Common myeloid progenitor, CD34-positive (primary cell): ENCODE results near the gene TSKS.

ENCODE experiments used
- CTCF ChIA-PET: fragments of 350-600 bp; sonication (Branson Sonifier 250); formaldehyde crosslinking; loops from one replicate; lab custom pipeline; 2021; ENCODE audit warnings: antibody characterized with exemption; lab: Charles Lee
- POLR2A ChIA-PET: fragments of 350-600 bp; sonication (Branson Sonifier 250); formaldehyde crosslinking; loops from one replicate; lab custom pipeline; 2021; ENCODE audit warnings: antibody characterized with exemption; lab: Charles Lee
- DNase-seq, 3 donors: peaks; one replicate each; pipeline versions ENCODE4 v3.0.0 to v3.0.0-alpha.2; 2013
- H3K27ac ChIP-seq, 2 experiments: 1 replicate in 1 of 2; 2 replicates in 1 of 2; pipeline ENCODE4 v1.7.0; 2013; ENCODE audit warnings: inconsistent platforms in 2 of 2, low read length in 2 of 2, mild to moderate bottlenecking in 2 of 2, low read depth in 1 of 2, moderate library complexity in 1 of 2; ENCODE audit not compliant: severe bottlenecking in 2 of 2, insufficient read depth in 1 of 2, poor library complexity in 1 of 2
- H3K27me3 ChIP-seq, 5 experiments: replicated peaks in 2 of 5; 1 replicate in 3 of 5; 2 replicates in 2 of 5; pipeline versions ENCODE4 v1.6.1 to v1.7.0; 2013; ENCODE audit warnings: low read length in 4 of 5, mild to moderate bottlenecking in 2 of 5, moderate library complexity in 2 of 5, inconsistent platforms in 1 of 5; ENCODE audit not compliant: insufficient read depth in 5 of 5, control insufficient read depth in 4 of 5
- H3K36me3 ChIP-seq, 4 experiments: 1 replicate in 2 of 4; 2 replicates in 2 of 4; pipeline versions ENCODE4 v1.6.1 to v1.7.0; 2013; ENCODE audit warnings: low read length in 3 of 4, control low read depth in 1 of 4, mild to moderate bottlenecking in 1 of 4; ENCODE audit not compliant: control insufficient read depth in 4 of 4, insufficient read depth in 4 of 4
- H3K4me1 ChIP-seq, 4 experiments: 1 replicate in 3 of 4; 2 replicates in 1 of 4; pipeline versions ENCODE4 v1.6.1 to v1.7.1; 2013; ENCODE audit warnings: low read length in 3 of 4, mild to moderate bottlenecking in 3 of 4, control low read depth in 1 of 4, inconsistent platforms in 1 of 4, moderate library complexity in 1 of 4; ENCODE audit not compliant: control insufficient read depth in 4 of 4, insufficient read depth in 4 of 4; ENCODE audit errors: control extremely low read depth in 1 of 4
- H3K4me3 ChIP-seq, 7 experiments: 1 replicate in 4 of 7; 2 replicates in 3 of 7; pipeline versions ENCODE4 v1.5.1 to v1.7.0; 2013; ENCODE audit warnings: mild to moderate bottlenecking in 7 of 7, low read length in 6 of 7, moderate library complexity in 6 of 7, inconsistent platforms in 2 of 7, low read depth in 2 of 7, control low read depth in 1 of 7; ENCODE audit not compliant: insufficient read depth in 4 of 7, control insufficient read depth in 1 of 7; ENCODE audit errors: extremely low read depth in 1 of 7
- H3K9me3 ChIP-seq, 5 experiments: 1 replicate in 4 of 5; 2 replicates in 1 of 5; pipeline versions ENCODE4 v1.6.1 to v1.7.1; 2013; ENCODE audit warnings: low read length in 4 of 5, mild to moderate bottlenecking in 2 of 5, inconsistent platforms in 1 of 5, low read depth in 1 of 5, moderate library complexity in 1 of 5; ENCODE audit not compliant: control insufficient read depth in 4 of 5, insufficient read depth in 2 of 5; ENCODE audit errors: control extremely low read depth in 1 of 5
- WGBS: methylation state at CpG from one replicate; pipeline ENCODE4 v1.1.5; 2013; ENCODE audit not compliant: insufficient coverage; 5-methylcytosine and 5-hydroxymethylcytosine counted together

The TSKS gene

DNA sequence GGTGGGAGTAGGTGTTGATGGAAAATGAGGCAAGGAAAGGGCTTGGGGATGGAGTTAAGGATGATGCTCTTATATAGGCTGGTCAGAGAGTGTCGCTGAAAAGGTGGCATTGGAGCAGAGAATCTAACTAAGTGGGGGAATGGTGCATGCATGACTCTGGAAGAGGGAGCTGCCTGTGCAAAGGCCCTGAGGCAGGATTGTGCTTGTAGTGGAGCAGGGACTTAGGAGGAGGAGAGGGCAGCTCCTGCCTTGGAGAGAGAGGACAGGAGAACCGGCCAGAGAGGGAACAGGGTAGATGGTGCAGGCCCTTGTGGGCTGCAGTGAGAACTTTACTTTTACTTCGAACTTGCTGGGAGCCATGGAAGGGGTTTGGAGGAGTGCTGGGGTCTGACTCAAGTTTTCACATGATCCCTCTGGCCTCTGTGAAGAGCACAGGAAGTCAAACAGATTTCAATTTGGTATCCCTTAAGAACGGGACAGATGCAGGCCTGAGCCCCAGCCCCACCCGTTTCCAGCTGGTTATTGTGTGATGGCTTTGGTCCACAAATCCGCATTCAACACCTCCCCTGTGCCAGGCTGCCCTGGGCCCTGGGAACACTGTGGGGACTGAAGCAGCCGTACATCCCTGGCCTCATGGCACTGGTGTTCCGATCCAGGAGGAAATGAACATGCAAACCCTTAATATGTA lies 10.7 kb upstream of the TSKS start:
- no peaks in the 10 kb centered on the region for H3K27me3 ChIP-seq
- WGBS, result 91% methylated on average over 8 of the region's 8 CpGs
- H3K27ac ChIP-seq, result peak overlapping the region in 1 of 2 experiments; percentile 52
- H3K4me1 ChIP-seq, result no peaks in the 10 kb centered on the region
- ChIA-PET CTCF (no interaction called here), POLR2A (no interaction called here)
- no peak overlapping the region for H3K4me3 ChIP-seq
- H3K36me3 ChIP-seq, result peaks cover 0 to 32% (median 10%) of the 10 kb centered on the region in 4 experiments
- no peak for DNase-seq
- no peaks in the 10 kb centered on the region for H3K9me3 ChIP-seq

DNA sequence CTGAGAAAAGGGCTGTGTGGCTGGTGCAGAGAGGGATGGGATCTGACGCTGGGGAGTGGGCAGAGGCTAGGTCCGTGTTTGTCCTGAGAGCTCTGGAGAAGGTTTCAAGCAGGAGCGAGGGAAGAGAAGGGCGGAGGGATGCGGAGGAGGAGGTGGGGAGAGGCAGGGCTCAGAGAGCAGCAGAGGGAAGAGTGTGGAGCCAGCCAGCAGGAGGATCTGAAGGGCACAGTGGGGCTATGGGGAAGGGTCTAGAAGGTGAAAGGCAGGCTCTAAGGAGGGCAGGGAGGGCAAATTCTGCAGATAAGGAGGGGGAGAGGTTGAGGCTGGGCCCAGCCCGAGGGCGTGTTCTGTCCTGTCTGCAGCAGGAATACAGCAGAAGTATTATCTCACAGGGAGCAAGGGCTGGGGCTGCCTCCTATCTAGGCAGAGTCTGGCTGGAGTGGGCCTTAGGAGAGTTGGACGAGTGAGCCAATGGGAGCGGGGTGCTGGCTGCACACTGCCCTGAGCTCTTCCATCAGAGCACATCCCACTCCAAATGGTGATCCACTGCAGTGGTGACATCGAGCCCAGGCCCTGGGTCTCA lies 9.8 kb upstream of the TSKS start:
- Histone ChIP-seq H3K4me1 (peaks cover 1 to 7% (median 5%) of the 10 kb centered on the region in 4 experiments), H3K9me3 (no peaks in the 10 kb centered on the region), H3K4me3 (no peak overlapping the region), H3K27me3 (no peaks in the 10 kb centered on the region), H3K27ac (no peak overlapping the region), H3K36me3 (peaks cover 0 to 32% (median 10%) of the 10 kb centered on the region in 4 experiments)
- DNase-seq, result no peak
- POLR2A ChIA-PET, result no interaction called here
- WGBS, result 97% methylated on average over 9 of the region's 10 CpGs
- CTCF ChIA-PET, result no interaction called here

DNA sequence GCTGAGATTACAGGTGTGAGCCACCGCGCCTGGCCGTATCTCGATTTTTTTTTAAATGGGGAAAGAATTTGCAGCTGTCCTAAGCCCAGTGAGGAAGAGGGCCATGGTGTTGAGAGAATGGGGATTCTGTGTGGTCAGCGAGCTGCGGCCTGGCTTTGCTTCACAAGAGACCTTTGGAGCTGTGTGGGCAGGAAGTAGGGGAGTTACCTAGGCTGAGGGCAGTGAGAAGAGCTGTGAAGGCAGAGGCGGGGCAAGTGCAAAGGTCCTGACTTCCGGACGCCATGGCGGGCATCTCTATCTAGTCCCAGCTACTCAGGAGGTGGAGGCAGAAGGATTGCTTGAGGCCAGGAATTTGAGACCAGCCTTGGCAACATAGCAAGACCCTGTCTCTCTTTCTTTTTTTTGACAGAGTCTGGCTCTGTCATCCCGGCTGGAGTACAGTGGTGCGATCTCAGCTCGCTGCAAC lies 8.6 kb upstream of the TSKS start:
- ChIA-PET POLR2A (interaction anchor here (0.7 kb wide), 1 partner anchor 79 kb away, joined by 5 read pairs; no protein-coding TSS in a partner anchor), CTCF (no interaction called here)
- Histone ChIP-seq H3K27ac (no peak overlapping the region), H3K4me1 (peaks cover 7 to 14% (median 14%) of the 10 kb centered on the region in 4 experiments), H3K27me3 (no peaks in the 10 kb centered on the region), H3K9me3 (no peaks in the 10 kb centered on the region), H3K36me3 (peaks cover 0 to 32% (median 10%) of the 10 kb centered on the region in 4 experiments), H3K4me3 (no peak overlapping the region)
- 96% methylated on average over 8 of the region's 13 CpGs for WGBS
- no peak for DNase-seq

DNA sequence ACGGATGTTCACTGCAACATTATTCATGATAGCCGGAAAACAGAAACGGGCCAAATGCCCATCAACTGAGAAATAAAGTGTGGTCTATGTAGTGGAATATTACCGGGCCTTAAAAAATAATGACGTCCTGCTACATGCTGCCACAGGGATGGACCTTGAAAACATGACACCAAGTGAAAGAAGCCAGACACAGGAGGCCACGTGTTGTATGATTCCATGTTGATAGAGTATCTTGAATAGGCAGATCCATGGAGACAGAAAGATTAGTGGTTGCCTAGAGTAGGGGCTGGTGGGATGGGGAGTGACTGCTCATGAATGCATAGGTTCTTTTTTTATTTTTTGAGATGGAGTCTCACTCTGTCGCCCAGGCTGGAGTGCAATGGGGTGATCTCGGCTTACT lies 7.4 kb upstream of the TSKS start:
- POLR2A ChIA-PET, result no interaction called here
- Histone ChIP-seq H3K36me3 (peaks cover 0 to 25% (median 5%) of the 10 kb centered on the region in 4 experiments), H3K27ac (no peak overlapping the region), H3K9me3 (no peaks in the 10 kb centered on the region), H3K4me3 (no peak overlapping the region), H3K4me1 (peaks cover 7 to 20% (median 14%) of the 10 kb centered on the region in 4 experiments), H3K27me3 (no peaks in the 10 kb centered on the region)
- CTCF ChIA-PET, result no interaction called here
- WGBS, result 95% methylated on average over 8 of the region's 8 CpGs
- DNase-seq, result no peak

DNA sequence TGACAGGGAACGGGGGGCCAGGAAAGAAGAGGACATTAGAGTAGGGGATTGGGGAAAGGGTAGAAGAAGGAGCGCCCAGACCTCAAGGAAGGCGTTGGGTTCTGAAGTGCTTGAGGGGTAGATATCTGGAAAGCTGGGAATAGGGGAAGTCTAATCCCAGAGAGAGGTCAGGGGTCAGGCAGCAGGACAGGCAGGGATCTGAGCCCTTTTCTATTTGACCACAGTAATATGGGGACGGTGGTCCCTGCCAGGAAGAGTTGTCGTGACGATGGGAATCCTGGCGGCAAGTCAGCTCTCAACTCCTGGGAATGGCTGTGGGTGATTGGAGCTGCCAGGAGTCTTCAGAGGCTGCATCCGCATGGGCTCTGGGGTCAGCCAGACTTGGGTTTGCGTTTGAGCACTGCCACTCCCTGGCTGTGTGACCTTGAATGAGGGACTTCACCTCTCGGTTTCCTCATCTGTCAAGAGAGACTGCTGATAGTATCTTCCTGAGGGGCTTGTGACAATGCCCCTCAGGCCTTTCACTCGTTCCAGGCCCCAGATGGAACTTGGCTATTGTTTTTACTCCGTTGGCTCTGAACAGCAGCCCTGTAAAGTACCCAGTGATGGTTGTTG lies 5.0 kb upstream of the TSKS start:
- H3K27ac ChIP-seq, result peak overlapping the region; percentile 77 to 90
- H3K4me3 ChIP-seq, result peak overlapping the region in 6 of 7 experiments; percentile 76 to 94 (median 88)
- no peak for DNase-seq
- peaks cover 0 to 16% (median 4%) of the 10 kb centered on the region in 4 experiments for H3K36me3 ChIP-seq
- H3K4me1 ChIP-seq, result peaks cover 7 to 23% (median 14%) of the 10 kb centered on the region in 4 experiments
- 93% methylated on average over 12 of the region's 12 CpGs for WGBS
- ChIA-PET POLR2A (no interaction called here), CTCF (no interaction called here)
- H3K9me3 ChIP-seq, result no peaks in the 10 kb centered on the region
- no peaks in the 10 kb centered on the region for H3K27me3 ChIP-seq

DNA sequence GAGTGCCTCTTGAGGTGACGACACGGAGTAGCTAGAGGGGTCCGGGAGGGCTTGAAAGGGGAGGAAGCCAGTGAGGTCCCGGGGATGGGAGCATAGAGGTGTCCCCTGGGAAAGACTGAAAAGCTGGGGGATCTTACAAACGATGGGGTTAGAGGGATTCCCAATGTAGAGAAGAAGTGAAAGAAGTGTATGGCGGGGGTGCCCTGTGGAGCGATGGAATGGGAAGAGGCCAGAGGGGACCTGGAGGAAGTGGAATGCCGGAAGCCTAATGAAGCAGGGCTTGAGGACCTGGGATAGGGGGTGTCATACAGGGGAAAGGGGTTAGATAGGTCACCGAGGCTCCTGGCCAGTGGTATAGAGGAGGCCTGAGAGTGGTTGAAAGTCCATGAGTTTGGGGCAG lies 4.3 kb upstream of the TSKS start:
- Histone ChIP-seq H3K4me1 (peaks cover 7 to 23% (median 14%) of the 10 kb centered on the region in 4 experiments), H3K4me3 (peak overlapping the region; percentile 76 to 94 (median 89)), H3K36me3 (peaks cover 0 to 11% (median 4%) of the 10 kb centered on the region in 4 experiments), H3K27me3 (no peaks in the 10 kb centered on the region), H3K9me3 (no peaks in the 10 kb centered on the region), H3K27ac (peak overlapping the region; percentile 77 to 90)
- CTCF ChIA-PET, result interaction anchor here (0.6 to 1.1 kb wide), 2 partner anchors 16 to 78 kb away, joined by 3 to 6 read pairs; partner anchors contain the start of gene ADM5
- DNase-seq, result no peak
- 2% methylated on average over 9 of the region's 9 CpGs for WGBS
- POLR2A ChIA-PET, result interaction anchor here (1.0 kb wide), 1 partner anchor 84 kb away, joined by 3 read pairs; no protein-coding TSS in a partner anchor
